Suppressor macrophage treated with lipopolysaccharide for 1 hour (primary cell): ENCODE data around the gene SFRP2.

Source experiments
- DNase-seq, 3 donors: peaks; one replicate each; pipeline ENCODE4 v3.0.0-alpha.2; 2020 to 2022

The SFRP2 gene

DNA sequence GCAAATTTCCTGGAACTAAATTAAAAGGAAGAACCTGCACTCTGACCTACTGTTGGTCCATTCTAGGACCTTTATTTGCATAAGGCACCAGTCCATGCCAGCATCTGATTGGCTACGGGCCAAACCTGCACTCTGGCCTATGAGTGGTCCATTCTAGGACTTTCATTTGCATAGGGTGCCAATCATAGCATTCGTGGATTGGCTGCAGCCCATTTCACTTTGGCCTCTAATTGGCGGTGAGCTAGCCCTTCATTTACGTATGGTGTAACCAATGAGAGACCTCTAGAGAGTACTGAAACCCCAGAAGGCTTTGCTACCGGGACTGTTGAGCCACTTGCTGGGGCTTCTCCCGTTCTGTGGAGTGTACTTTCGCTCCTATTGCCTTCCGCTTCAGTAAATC, 23.0 kb downstream of the SFRP2 start:
- DNase-seq = no peak

DNA sequence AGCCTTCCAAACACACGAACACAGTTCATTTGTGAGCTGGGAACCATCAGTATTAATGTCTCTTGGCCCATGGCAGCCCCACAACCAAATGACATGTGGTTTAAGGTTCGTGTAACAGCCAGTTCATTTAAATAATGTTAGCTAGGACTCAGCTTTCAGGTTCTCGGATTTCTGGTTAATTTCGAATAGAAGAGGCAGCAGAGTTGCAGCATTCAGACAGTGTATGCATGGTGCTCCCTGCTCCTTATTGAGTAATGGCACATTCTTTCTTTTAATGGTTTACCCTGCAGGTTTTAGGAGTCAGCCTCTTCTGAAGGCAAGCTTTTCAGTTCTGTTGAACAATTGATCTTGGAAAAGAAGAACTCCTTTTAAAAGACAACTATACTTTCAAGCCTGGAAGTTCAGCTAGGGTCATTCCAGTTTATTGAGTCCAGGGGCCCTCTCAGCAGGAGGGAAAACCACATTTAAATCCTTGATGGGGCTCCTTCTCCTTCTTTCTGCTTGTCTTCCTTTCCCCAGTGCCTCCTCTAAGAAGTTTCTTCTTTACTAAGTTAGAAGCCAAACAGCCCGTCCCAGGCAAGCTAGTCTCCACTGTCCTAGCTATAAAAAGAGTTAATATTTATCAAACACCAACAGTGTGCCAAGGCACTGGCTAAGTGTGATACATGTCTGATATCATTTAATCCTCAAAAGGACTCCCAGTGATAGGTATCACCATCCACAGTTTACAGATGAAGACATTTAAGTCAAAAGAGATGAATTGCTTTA, 24.1 kb downstream of the SFRP2 start:
- no peak for DNase-seq

DNA sequence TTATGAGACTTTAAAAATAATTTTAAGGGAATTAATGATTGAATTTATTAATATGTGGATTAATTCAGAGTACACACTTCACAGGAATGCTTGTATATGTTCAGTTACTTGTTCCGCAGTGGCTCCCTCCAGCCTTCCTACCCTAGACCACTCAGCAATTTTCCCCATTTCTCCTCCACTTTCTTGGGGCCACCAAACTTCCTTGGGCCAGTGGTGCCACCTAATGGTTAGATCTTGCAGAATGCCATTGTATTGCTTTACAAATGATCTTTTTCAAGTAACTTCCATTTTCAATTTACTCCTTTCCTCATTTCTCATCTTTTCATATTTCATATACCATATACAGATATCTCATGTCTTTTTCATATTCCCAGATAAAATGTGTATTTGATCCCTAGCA, 25.5 kb downstream of the SFRP2 start:
- DNase-seq = peak; percentile 41 to 49 (median 49)

DNA sequence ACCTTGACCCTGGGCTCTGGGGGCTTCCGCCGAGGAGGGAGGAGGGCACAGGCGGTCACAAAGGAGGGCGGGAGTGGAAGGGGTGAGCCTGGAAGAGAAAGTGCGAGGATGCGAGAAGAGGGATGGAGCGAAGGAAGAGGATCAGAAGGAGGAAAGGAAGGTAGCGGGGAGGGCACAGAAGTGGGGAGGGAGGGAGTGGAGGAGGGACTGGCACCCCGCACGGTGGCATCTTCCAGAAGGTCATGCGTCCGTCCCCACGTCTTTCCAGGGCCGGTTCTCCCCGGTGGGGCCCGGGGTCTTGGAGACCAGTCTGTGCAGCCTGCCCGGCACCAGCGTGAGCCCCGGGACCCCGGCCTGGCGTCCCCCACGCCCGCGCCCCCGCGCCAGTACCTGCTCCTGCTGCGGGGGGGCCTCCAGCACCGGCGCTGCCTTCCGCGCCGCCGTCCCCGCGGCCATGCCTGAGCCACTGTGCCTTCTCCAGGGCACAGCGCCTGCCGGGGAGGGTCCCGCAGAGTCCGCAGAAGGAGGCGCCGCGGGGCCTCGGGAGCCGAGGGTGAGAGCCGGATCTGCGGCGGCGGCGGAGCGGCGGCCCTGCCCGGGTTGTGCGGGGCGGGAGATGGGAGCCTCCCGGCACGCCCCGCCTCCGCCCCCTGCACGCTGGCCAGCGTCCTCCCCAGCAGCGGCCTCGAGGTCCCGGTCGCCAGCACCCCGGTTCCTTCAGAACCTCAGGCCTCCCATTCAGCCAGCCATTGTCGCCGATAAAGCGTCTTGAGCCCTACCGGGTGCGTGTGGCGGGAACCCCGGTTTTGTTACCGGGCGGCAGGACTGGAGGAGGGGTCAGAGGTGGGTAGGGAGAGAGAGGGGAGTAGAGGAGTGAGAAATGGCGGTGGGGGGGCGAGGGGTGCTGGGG, 29.2 kb downstream of the SFRP2 start, which contains the start of gene RNF175:
RNF175 (minus strand) TSS at position 618 of the 910 bp plus-strand sequence; CDS start at position 456, 162 bp downstream.
- peak in 2 of 3 donors; percentile 28 to 59 for DNase-seq

DNA sequence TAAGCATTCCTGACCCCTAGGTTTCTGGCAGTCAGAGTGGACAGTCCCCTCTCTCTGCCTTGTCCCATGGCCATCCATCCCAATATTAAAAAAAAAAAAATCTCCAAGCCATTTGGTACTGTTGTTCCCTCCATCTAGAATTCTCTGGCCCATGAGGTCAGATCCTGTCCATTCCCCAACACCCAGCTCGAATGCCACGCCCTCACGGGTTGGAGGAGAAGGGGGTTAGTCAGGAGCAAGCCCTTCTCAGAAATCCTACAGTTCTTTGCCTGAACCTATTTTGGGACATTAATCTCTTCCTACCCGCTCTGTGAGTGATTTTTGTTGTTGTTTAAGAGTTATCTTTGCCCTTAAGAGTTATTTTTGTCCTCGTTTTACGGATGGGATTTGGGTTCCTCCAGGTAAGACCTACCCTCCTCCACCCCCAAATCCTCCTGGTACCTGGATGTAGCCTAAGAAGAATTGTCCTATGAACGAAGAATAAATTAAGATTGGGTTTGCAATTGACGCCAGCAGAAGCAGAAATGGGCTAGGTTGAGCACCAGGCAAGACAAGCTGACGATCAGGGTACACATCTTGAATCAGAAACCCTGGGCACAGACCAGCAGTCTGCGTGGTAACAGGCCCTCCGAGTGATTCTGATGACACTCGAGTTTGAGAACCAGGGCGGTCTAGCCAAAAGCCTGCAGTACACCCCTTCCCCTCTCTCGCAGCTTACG, 30.0 kb downstream of the SFRP2 start:
- DNase-seq = no peak

DNA sequence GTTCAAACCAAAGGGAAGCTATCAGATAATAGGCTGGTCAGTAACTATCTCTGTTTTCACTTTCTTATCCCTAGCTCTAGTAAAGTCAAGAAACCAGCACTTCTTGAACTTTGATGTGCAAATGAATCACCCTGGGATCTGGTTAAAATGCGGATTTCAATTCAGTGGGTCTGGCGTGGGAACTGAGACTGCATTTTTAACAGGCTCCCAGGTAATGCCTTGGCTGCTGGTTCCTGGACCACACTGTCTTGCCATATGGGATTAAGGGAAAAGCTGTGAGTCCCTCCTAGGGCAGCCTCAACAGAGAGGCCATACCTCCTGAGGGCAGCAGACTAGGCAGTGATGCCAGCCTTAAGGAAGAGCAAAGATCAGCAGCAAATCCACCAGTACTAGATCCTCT, 30.7 kb downstream of the SFRP2 start:
- no peak for DNase-seq

DNA sequence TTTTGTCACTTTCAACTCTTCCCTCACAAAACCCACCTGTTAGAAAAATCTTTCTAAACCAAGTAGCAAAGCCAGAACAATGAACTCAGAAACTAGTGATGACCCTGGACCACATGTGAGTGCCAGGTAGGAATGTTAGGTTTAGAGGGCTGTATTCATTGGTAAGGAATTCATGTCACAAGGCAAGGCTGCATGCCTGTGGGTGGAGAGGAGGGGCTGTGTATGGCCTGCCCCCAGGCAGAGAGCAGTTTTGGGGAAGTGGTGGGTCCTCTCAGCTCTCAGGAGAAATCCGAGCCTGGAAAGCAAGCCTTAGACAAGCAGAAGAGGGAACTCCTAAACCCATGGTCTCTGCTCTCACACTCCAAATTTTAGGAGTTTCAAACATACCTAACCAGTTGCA, 31.5 kb downstream of the SFRP2 start:
- DNase-seq = peak; percentile 69 to 80 (median 72)

DNA sequence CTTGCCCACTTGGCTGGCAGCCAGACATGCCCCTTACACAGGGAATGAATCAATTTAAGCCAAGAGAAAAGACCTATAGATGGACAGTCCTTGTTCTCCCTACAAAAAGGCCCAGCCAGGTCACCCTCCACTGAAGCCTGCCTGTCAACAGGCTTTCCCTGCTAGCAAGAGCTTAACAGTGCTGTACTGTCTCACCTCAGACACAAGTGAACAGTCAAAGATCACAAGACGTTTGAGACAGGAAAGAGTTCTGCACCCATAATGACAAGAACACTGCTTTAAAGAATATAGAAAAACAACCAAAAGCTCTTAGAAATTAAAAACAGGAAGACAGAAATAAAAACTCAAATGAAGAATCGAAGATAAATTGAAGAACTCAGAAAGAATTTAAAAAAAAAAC, 33.7 kb downstream of the SFRP2 start:
- DNase-seq = no peak

DNA sequence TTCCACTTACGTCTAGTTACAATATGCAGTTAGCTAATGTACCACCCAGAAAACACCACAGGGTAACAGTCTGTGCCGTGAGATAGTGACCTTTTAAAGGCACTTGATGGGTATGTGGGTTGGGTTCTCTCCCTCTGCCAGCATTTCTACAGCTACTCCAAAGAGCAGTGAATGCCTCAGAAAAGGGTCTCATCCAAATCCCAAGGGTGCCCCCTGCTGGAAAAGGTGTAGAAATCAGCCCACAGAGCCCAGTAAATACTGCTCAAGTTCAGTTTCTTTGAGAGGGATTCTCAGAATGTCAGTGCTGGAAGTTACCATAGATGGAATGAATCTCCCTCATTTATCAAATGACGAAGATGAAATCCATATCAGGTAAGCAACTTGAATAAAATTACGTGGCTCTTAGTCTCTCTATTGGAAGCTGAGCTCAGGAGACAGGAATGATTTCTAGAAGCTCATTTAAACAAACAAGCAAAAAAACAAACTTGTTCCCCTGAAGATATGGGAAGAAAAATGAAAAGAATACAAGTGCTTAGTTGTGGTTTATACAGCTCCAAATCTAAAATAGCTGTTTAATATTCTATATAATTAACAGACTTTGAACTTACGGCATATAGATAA, 38.6 kb downstream of the SFRP2 start:
- DNase-seq = peak; percentile 92 to 93 (median 92)

DNA sequence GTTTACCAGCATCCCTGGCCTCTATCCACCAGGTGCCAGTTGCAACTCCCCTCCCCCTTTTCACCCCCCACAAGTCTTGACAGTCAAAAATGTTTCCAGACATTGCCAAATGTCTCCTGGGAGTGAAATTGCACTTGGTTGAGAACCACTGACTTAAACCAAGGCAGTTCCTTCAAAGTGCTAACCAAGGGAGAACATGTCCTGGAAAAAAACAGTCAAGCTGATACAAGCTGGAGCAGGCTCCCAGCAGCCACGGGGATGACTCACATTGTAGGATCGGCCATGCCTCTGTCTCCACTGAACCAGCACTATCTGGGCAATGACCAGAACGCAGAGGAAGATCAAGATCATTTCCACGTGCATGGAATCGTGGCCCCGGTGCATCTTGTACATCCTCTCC, 40.5 kb downstream of the SFRP2 start:
- DNase-seq = peak; percentile 71 to 77 (median 73)

DNA sequence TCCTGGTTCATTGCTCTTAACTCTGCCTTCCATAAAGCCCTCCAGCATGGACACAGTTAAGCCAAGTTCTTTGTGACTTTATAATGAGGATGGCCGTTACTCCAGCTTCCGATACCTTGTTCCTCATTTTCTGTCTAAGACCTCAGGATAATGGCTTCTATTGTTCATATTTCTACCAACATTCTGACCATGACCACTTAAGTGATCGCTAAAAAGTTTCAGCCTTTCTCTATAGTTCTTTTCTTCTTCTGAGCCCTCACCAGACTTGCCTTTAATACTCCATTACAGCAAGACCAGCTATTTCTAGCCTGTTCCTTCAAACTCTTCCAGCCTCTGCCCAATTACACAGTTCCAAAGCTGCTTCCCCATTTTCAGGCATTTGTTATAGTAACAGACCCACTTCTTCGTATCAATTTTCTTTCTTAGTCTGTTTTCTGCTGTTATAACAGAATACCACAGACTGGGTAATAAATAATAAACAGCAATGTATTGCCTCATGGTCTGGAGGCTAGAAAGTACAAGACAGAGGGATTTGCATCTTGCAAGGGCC, 41.4 kb downstream of the SFRP2 start:
- DNase-seq = peak; percentile 21 to 42 (median 41)

DNA sequence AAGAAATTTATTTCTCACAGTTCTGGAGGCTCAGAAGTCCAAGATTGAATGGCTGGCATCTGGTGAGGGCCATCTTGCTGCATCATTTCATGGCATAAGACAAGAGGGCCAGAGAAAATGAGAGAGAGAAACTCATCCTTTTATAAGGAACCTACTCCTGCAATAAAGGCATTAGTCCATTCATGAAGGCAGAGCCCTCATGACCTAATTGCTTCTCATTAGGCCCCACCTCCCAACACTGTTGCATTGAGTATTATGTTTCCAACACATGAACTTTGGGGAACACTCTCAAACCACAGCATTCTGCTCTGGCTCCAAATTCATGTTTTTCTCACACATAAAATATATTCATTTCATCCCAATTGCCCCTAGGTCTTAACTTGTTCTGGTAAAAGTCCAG, 43.2 kb downstream of the SFRP2 start:
- peak; percentile 24 to 29 (median 25) for DNase-seq

DNA sequence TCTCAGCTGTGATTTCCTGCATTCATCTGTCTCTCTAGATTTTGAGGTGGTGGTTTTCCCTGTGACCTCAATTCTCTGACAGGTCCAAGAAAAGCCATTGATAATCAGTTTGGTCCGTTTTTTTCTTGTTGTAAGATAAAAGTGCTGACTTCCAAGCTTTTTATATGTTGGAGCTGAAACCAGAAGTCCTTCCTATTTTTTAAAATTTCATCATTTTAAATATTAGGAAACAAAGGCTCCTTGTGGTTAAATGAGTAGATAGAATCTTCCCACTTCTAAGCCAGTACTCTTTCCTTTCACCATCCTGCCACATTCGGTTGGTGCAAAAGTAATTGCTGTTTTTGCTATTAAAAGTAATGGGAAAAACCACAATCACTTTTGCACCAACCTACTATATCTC, 47.3 kb downstream of the SFRP2 start:
- DNase-seq = peak; percentile 35 to 84 (median 76)

DNA sequence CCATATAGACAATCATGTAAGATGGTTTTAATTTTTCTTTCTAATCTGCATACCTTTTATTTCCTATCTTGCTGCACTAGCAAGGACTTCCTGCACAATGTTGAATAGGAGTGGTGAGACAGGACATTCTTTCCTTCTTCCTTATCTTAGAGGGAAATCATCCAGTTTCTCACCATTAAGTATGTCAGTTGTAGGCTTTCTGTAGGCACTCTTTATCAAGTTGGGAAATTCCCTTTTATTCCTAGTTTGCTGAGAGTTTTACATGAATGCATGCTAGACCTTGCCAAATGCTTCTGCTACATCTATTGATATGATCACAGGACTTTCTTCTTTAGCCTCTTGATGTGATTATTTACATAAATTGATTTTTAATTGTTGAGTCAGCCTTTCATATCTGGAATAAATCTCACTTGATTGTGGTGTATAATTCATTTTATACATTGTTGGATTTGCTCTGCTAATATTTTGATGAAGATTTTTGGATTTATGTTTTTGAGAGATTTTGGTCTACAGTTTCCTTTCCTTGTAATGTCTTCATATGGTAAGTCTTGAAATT, 52.9 kb downstream of the SFRP2 start:
- DNase-seq = peak in 2 of 3 donors; percentile 35 to 53

DNA sequence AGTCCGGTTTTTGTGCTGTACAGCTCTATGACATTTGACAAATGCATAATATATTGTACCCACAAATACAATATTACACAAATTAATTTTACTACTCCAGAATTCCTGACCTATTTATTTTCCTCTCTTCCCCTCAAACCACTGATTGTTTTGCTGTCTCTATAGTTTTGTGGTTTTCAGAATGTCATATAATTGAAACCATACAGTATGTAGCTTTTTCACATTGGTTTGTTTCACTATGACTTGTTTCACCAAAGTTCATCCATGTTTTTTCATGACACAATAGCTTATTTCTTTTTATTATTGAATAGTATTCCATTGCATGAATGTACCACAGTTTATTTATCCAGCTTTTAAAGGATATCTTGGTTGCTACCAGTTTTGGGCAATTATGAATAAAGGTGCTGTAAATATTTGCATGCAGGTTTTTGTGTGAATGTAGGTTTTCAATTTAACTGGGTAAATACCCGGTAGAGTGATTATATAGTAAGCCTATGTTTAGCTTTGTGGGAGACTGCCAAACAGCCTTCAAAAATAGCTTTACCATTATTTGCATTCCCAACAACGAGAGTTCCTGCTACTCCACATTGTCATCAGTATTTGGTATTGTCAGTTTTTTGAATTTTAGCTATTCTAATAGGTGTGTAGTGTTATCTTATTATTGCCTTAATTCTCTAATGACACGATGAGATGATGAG, 55.0 kb downstream of the SFRP2 start:
- no peak for DNase-seq

DNA sequence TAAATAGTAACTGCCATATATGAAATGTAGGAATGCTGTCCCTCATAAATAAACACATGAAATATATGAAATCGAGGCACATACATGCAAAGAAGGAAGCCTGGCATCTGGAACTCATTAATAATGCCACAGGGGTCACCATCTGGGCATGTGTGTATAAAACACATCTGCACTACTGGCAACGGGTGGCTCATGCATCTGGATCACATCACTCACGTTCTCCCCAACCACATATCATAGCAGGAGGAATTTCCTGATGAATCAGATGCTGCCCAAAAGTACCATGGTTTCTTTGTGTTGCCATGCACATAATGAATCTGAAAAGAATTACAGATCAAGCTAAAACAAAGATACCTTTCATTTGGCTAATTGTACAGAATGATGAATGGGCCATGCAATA, 57.6 kb downstream of the SFRP2 start:
- DNase-seq = peak; percentile 63 to 91 (median 68)
